Osteoblast (primary cell): ENCODE data around the gene CALML5. TPM values are rescaled to one million over a fixed set of nuclear protein-coding genes. Genes with fewer than 3 reads are reported as not detected.
A peak's percentile ranks its signal among the peaks of the same experiment; 100 is the strongest.

Experiments
- DNase-seq: peaks from one replicate; pipeline ENCODE4 v3.0.0; 2011; ENCODE audit warnings: low spot score, mixed read lengths; ENCODE audit not compliant: insufficient read length; ENCODE audit errors: missing footprints
- H2AFZ ChIP-seq: 2 replicates; pipeline ENCODE4 v1.6.0; 2011; ENCODE audit warnings: mild to moderate bottlenecking, low read length
- H3K27ac ChIP-seq: 2 replicates; pipeline ENCODE4 v1.5.1; 2011; ENCODE audit warnings: mild to moderate bottlenecking, low read depth, low read length, moderate library complexity
- H3K27me3 ChIP-seq: 2 replicates; pipeline ENCODE4 v1.6.0; 2012; ENCODE audit warnings: mild to moderate bottlenecking, control low read depth, inconsistent platforms, low read length, moderate library complexity; ENCODE audit not compliant: insufficient read depth
- H3K36me3 ChIP-seq: 2 replicates; pipeline ENCODE4 v1.5.1; 2011; ENCODE audit warnings: mild to moderate bottlenecking, low read length, control low read depth, moderate library complexity; ENCODE audit not compliant: insufficient read depth
- H3K4me1 ChIP-seq: 2 replicates; pipeline ENCODE4 v1.5.1; 2011; ENCODE audit warnings: mild to moderate bottlenecking, low read length, control low read depth, moderate library complexity; ENCODE audit not compliant: insufficient read depth
- H3K4me2 ChIP-seq: 2 replicates; pipeline ENCODE4 v1.6.0; 2011; ENCODE audit warnings: mild to moderate bottlenecking, low read length; ENCODE audit not compliant: insufficient read depth
- H3K4me3 ChIP-seq: fragments of 200-600 bp; sonication (generic); 3 replicates; pipeline ENCODE4 v1.5.1; 2012; ENCODE audit warnings: mild to moderate bottlenecking, low read length, inconsistent platforms; ENCODE audit not compliant: insufficient read depth
- H3K79me2 ChIP-seq: 2 replicates; pipeline ENCODE4 v1.6.0; 2012; ENCODE audit warnings: mild to moderate bottlenecking, low read length, control low read depth, inconsistent platforms; ENCODE audit not compliant: insufficient read depth
- H3K9me3 ChIP-seq: 2 replicates; pipeline ENCODE4 v1.5.1; 2011; ENCODE audit warnings: low read depth, low read length, control low read depth
- H4K20me1 ChIP-seq: 2 replicates; pipeline ENCODE4 v1.6.0; 2012; ENCODE audit warnings: mild to moderate bottlenecking, low read length, control low read depth; ENCODE audit not compliant: insufficient read depth
- CTCF ChIP-seq: IDR thresholded peaks from 2 replicates; pipeline ENCODE4 v1.5.1; 2011; ENCODE audit warnings: mild to moderate bottlenecking, low read depth, low read length, moderate library complexity; ENCODE audit errors: extremely low read depth
- total RNA-seq: library from RNA; depleted of rRNA; stranded (reverse); fragments of >200 nt; gene quantifications from 2 replicates; pipeline ENCODE4 v1.2.3, GENCODE V29; 2012

Gene CALML5
- total RNA-seq, 1 donor = not detected

- Histone ChIP-seq H3K27me3 (peaks cover 8% of the 10 kb centered on the region), H3K27ac (no peak overlapping the region), H3K4me1 (no peaks in the 10 kb centered on the region), H4K20me1 (no peaks in the 10 kb centered on the region), H3K4me2 (no peak overlapping the region), H2AFZ (no peak overlapping the region), H3K9me3 (no peaks in the 10 kb centered on the region), H3K4me3 (no peak overlapping the region), H3K79me2 (no peaks in the 10 kb centered on the region), H3K36me3 (no peaks in the 10 kb centered on the region)
- DNase-seq = no peak
- no peak for TF ChIP-seq CTCF
Measured at GRCh38 chr10:5508786-5509185, 9.4 kb upstream of the CALML5 start.

- H3K9me3 ChIP-seq = no peaks in the 10 kb centered on the region
- TF ChIP-seq CTCF = no peak
Measured at GRCh38 chr10:5508161-5508604, 8.8 kb upstream of the CALML5 start.

GRCh38 chr10:5507649-5508131 lies 8.3 kb upstream of the CALML5 start:
- no peaks in the 10 kb centered on the region for H3K79me2 ChIP-seq
- H3K4me3 ChIP-seq = no peak overlapping the region
- H3K9me3 ChIP-seq = no peaks in the 10 kb centered on the region
- H3K36me3 ChIP-seq = no peaks in the 10 kb centered on the region
- no peaks in the 10 kb centered on the region for H4K20me1 ChIP-seq
- peak; percentile 18 for DNase-seq
- H2AFZ ChIP-seq = no peak overlapping the region
- no peak for TF ChIP-seq CTCF
- H3K27ac ChIP-seq = no peak overlapping the region
- H3K4me1 ChIP-seq = no peaks in the 10 kb centered on the region
- no peak overlapping the region for H3K4me2 ChIP-seq
- peaks cover 13% of the 10 kb centered on the region for H3K27me3 ChIP-seq

More at GRCh38 chr10:5508161-5508604, 8.8 kb upstream of the CALML5 start:
- Histone ChIP-seq H2AFZ (no peak overlapping the region), H3K27ac (no peak overlapping the region), H4K20me1 (no peaks in the 10 kb centered on the region), H3K4me1 (no peaks in the 10 kb centered on the region), H3K36me3 (no peaks in the 10 kb centered on the region), H3K27me3 (peaks cover 8% of the 10 kb centered on the region), H3K4me3 (no peak overlapping the region), H3K4me2 (no peak overlapping the region), H3K79me2 (no peaks in the 10 kb centered on the region)
- peak; percentile 42 for DNase-seq

- H3K4me2 ChIP-seq = no peak overlapping the region
- H3K4me1 ChIP-seq = no peaks in the 10 kb centered on the region
- no peak for TF ChIP-seq CTCF
- H3K36me3 ChIP-seq = no peaks in the 10 kb centered on the region
- no peak overlapping the region for H3K27ac ChIP-seq
- no peaks in the 10 kb centered on the region for H3K9me3 ChIP-seq
- H4K20me1 ChIP-seq = no peaks in the 10 kb centered on the region
- H3K79me2 ChIP-seq = no peaks in the 10 kb centered on the region
- no peak overlapping the region for H3K4me3 ChIP-seq
- peak; percentile 61 for DNase-seq
- H2AFZ ChIP-seq = no peak overlapping the region
- H3K27me3 ChIP-seq = peaks cover 17% of the 10 kb centered on the region
Measured at GRCh38 chr10:5506751-5507648, 7.6 kb upstream of the CALML5 start.
